ENCODE results near the gene CARMIL1.

The CARMIL1 gene

DNA sequence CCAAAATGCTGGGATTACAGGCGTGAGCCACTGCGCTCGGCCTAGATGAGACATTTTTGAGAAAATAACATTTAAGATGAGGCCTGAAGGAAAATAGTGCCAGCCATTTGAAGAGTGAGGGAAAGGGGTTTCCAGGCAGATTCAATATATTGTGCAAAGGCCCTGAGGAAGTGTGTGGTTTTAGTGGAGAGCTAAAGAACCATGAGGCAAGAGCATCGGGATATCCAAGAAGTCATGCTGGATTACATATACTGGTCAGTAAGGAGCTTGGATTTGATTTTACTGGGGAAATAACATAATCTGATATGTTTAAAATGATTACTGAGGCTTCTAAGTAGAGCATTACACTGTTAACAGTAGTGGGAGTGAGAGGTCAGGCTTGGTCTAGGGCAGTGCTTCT is 47.0 kb downstream of the CARMIL1 start:
- TF ChIP-seq, protein P1, sequence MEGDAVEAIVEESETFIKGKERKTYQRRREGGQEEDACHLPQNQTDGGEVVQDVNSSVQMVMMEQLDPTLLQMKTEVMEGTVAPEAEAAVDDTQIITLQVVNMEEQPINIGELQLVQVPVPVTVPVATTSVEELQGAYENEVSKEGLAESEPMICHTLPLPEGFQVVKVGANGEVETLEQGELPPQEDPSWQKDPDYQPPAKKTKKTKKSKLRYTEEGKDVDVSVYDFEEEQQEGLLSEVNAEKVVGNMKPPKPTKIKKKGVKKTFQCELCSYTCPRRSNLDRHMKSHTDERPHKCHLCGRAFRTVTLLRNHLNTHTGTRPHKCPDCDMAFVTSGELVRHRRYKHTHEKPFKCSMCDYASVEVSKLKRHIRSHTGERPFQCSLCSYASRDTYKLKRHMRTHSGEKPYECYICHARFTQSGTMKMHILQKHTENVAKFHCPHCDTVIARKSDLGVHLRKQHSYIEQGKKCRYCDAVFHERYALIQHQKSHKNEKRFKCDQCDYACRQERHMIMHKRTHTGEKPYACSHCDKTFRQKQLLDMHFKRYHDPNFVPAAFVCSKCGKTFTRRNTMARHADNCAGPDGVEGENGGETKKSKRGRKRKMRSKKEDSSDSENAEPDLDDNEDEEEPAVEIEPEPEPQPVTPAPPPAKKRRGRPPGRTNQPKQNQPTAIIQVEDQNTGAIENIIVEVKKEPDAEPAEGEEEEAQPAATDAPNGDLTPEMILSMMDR (conservative IDR thresholded peaks at IDR 0.05; ENCODE audit: low read length), result no peak
- H3K4me3 ChIP-seq (ENCODE audit: low read length), result no peak overlapping the region
- no peak for DNase-seq (ENCODE audit: low read depth)

DNA sequence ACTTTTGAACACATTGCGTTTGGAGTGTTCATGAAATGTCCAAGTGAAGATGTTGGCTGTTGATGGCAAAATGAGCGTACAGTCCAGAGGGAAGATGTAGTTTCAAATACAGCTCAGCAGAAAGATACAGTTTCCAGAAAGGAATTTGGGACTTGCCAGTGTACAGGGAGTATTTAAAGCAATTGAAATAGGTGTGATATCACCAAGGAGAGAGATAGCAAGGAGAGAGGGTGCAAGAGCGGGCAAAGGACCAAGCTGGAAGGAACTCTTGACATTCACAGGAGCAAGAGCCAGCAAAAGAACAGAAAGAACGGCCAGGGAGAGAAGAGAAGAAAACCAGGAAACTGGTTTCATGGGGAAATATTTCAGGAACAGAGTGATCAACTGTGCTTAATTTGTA is 47.8 kb downstream of the CARMIL1 start:
- no peak for DNase-seq (ENCODE audit: low read depth)
- no peak overlapping the region for H3K4me3 ChIP-seq (ENCODE audit: low read length)
- TF ChIP-seq, protein P1 (conservative IDR thresholded peaks at IDR 0.05; ENCODE audit: low read length), result no peak

DNA sequence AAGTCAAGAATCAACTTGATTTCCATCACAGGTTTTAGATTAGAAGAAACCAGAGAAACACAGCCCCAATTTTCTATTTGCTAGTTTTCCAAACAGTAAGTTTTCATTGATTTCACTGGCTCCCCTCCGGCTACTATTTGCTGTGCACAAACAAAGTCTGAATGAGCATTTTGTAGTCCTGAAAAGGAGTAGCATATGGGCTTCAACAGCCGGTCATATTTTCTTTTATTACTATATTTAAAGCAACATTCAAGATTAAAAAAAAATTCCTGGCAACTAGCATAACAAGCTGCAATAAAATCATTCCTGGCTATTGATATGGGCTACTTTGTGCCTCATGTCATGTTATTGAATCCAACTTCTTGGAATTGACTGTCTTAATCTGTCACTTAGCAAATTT is 48.3 kb downstream of the CARMIL1 start:
- no peak for DNase-seq (ENCODE audit: low read depth)
- no peak overlapping the region for H3K4me3 ChIP-seq (ENCODE audit: low read length)
- TF ChIP-seq, protein P1 (conservative IDR thresholded peaks at IDR 0.05; ENCODE audit: low read length), result no peak

DNA sequence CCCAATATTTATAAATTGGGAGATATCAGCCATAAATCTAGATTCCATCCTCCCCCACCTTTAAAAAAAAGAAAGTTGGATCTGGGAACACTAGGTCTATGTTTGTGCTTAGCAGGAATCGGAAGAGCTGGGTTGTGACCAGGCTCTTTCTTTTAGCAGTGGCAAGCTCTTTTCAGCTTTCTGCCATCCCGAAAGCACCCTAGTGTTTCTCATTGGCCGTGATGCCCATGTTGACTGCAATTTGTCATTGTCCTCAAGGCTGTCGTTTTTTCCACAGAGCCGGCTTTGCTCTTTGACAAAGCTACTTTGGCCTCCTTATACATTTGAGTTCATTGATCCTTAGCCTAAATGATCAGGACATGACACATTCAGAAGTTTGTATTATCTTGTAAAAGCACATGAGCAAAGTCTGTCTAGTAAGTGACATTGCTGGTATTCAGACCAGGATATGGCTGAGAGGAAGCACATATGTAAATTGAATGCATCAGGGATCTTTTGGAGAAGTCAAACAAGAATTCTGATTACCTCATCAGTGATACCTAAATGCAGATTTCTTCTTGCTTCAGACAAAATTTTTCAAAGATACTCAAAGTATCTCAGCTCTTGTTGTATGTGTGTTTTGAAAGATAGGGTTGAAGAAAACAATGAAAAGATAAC is 50.1 kb downstream of the CARMIL1 start:
- TF ChIP-seq, protein P1 (conservative IDR thresholded peaks at IDR 0.05; ENCODE audit: low read length), result no peak
- no peak overlapping the region for H3K4me3 ChIP-seq (ENCODE audit: low read length)
- DNase-seq (ENCODE audit: low read depth), result no peak

DNA sequence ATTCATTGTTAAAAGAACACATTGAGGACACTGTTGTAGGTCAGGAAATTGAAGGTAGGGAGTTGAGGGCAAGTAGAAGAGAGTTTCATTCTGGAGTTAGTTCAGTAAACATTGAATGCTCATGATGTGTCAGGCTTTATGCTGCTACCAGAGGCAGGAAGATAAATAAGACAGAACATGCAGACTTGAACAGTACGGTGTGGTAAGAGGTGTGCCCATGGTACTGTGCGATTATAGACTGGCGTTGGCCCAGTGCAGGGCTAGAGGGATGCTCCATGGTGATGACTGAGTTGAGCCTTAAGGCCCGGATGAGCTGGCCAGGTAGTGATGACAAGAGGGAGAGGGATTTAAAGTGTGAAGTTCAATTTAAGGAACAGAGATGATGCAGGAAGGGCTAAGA is 50.8 kb downstream of the CARMIL1 start:
- no peak overlapping the region for H3K4me3 ChIP-seq (ENCODE audit: low read length)
- no peak for DNase-seq (ENCODE audit: low read depth)
- TF ChIP-seq, protein P1 (conservative IDR thresholded peaks at IDR 0.05; ENCODE audit: low read length), result no peak

DNA sequence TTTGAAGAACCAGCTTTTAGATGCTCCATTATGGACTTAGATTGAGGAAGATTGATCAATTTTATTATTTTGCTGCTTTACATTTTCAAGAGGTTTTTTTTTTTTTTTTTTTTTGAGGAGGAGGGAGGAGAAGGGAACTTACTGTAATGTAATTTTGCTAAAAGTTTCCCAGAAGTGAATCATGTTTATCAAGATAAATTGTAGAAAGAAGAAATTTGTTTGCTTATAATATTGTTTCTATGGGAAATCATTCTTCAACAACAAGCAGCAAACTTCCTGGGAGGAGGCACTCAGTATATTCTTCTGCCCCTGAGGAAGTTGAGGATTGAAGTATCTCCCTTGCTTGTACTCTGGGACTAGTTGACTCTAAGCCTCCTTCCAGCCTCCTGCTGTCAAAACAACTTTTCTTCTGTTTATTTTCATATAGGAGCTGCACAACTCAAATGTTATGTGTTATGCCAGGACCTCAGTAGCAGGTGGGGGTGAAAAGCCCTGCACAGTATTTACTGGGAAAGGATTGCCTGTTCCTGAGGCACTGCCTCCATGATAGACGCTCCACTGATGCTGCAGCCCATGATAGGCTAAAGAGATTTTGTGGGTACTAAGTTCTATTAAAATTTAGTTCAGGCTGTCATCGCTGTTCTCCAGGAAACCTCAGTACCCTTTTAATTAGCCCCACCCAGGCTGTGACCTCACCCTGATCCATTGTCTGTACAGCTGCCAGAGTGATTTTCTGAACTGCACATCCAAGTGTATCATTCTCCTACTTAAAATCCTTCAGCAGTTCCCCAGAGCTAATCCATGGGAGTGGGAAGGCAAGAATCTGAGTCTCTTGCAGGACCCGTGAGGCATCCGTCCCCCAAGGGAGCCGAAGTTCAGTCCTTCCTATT is 51.9 kb downstream of the CARMIL1 start:
- H3K4me3 ChIP-seq (ENCODE audit: low read length), result no peak overlapping the region
- peak; percentile 23 for DNase-seq (ENCODE audit: low read depth)
- TF ChIP-seq, protein P1 (conservative IDR thresholded peaks at IDR 0.05; ENCODE audit: low read length), result no peak

DNA sequence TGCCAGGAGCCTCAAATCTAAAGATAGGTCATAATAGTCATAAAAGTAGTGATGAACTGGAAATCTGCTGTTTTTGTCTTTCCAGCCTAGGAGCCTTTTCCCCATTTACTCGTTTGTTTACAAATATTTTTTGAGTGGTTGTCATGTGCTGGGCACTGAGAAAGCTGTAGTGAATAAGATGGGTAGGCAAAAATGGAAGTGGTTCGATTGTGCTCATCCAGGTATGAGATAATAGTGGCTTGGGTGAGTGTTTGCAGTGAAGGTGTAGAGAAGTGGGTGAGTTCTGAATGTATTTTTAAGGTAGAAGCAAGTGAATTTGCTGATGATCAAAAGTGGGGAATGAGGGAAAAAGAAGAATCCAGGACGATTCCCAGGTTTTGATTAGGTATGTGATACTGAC is 53.0 kb downstream of the CARMIL1 start:
- TF ChIP-seq, protein P1 (conservative IDR thresholded peaks at IDR 0.05; ENCODE audit: low read length), result no peak
- H3K4me3 ChIP-seq (ENCODE audit: low read length), result no peak overlapping the region
- no peak for DNase-seq (ENCODE audit: low read depth)
